ENCODE results near the gene IPO8.
"Not testable (repeated sequence)": the region's sequence is repeated elsewhere in the genome, so short reads cannot be mapped to it uniquely, and the experiment has no call there.

The IPO8 gene

DNA sequence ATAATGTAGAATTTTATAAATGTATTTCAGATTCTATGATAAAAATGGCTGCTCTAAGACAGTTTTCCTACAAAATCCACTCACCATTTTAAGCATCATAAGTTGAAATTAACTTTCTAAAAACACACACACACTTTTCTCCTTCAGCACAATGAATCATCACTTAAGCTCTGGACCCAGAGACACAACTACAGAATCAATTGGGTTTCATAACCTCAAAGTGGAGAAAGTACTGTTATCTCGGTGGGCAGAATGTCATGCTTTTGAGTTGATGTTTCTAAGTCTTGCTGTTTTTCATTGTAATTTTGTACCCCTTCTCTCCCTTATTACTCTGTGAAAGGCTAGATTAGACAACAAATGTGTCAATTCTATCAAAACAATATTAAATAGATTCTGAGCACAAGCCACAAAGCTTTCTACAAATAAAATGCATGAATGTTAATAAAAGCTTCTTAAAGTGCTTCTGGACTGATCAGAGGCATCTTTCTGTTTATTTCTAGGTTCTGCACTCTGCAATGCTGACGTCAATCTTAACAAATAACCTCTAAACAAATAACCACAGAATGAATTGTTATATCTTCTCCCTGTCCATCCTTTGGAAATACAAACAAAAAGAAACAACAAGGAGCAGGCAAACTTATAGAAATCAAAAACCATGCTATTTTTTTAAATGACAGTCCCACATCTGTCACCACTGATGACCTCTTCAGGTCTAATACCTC lies 8.2 kb downstream of the IPO8 start:
- peak; percentile 61 for DNase-seq

DNA sequence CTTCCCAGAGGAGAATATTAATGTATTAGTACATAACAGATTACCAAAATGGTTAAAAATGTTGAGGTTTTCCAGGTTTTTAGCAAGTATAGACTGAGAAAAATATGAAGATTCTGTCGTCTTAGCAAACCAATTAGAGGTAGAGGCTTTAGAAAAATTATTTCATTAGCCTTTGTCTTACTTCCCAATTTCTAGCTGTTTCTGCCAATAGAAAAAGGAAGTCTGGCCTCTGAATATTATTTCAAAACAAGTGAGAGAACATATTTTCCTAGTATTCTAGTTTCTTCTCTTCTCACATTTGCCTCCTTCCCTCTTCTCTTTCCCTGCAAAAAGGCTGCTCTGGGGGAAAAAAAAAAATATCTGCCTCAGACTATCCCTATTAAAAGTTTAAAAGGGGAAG lies 16.4 kb downstream of the IPO8 start:
- DNase-seq = no peak

GRCh38 chr12:30678221-30678620 lies 17.4 kb downstream of the IPO8 start:
- no peak for DNase-seq

DNA sequence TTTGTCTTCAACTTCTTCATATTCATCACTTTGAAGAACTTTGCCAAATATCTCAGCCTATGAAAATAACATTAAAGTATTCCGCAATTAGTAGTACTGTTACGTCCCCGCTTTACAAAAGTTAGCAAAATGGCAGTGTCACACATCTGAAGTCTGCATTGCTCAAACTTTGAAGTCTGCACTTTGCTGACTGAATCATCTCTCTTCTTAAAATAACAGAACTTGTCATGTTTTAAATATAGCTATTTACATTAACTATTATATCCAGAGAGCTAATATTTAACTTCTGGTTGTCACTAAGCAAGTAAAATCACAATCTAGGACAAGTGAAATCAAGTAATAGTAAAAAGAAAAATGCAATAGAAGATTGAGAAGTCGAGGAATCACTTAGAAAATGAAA lies 34.5 kb downstream of the IPO8 start:
- DNase-seq = no peak

GRCh38 chr12:30652034-30652696 lies 43.5 kb downstream of the IPO8 start:
- DNase-seq = no peak

DNA sequence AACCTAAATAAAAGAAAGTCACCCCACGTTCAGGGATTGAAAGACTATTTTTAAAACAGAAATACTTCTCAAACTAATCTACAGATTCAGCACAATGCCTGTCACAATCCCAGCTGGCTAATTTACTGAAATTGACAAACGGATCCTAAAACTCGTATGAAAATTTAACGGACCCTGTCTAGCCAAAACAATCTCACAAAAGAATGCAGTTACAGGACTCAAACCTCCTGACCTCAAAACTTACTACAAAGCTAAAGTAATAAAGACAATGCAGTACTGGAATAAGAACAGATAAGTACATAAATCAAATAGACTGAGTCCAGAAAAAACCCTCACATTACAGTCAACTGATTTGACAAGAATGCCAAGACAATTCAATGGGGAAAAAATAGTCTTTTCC lies 48.8 kb downstream of the IPO8 start:
- no peak for DNase-seq

- no peak for DNase-seq
These were observed 52.3 kb downstream of the IPO8 start for GRCh38 chr12:30643366-30643765.

DNA sequence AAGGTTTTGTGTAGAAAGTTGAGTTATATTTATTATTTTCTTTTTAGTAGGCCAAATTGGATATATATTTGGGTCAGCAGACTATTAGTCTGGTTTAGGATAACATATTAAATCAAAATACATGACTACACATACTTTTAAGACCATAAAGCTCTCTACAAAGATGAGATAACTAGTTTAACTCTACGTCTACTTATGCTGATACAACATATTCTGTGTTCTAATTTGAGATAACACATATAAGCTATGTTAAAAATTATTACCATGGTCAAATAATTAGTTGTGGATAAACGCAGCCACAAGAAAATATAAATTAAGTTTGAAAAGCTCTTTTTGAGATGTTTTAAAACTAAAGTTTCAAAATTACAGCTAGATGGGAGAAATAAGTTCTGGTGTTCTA lies 55.3 kb downstream of the IPO8 start:
- DNase-seq = no peak

DNA sequence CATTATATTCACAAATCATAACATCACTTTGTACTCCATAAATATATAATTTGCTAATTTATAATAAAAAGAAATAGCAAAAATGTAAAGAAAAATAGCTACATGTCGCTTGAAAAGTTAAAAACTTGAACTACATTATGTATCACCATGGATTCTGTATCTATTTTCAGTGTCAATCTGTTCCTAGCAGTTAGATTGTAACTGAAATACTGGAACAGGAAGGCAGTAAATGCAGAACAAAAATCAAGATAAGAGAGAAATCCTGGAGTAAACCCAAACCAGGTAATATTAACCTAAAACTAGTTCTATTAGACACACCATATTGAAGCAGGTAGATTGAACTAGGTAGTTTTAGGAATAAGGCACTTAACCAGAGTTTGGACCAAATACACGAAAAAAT lies 60.3 kb downstream of the IPO8 start:
- no peak for DNase-seq

DNA sequence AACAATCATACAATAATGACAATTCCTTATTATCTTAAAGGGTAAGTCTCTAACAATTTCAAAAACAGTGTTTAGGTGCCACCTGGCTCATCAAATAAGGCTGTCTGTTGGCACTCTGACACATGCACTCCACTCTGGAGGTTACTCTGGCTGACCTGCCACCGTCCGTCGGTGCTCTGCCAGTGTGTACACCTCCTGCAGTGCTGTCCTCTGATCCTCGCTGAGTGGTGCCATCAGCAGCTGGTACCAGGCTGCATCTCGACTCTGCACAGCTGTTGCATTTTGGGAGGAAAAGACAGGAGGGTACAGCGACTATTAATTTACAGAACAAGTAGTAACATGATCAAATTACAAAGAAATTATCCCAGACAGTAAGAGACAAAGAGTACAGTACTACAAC lies 63.9 kb downstream of the IPO8 start:
- DNase-seq = no peak

DNA sequence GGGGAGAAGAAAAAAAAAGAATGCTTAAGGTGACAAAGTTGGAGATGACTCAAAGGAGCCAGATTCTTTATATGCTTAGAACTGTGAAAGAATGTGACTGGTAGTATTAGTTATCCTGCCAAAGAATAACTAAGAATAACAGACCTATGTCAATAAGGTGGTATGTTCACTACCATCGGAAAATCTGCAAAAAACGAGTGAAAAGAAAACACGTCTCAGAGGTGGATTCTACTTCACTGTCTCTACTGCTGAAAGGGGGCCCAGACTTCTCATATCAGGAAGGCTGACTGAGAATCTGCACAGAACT lies 64.7 kb downstream of the IPO8 start:
- no peak for DNase-seq

GRCh38 chr12:30630076-30630978 lies 65.3 kb downstream of the IPO8 start:
- DNase-seq = no peak

DNA sequence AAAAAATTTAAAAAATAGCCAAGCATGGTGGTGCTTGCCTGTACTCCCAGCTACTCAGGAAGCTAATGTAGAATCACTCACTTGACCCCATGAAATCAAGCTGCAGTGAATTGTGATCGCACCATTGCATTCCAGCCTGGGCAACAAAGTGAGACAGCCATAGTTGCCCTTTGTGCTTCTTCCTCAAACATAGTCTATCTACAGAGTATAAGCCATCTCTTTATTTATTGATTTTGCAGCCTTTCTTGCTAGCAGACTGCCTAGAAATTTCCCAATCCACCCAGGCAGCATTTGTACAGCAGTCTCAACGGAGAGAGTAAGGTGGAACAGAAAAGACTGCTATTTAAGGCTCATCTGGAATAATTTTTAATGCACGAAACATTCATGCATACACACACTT lies 68.8 kb downstream of the IPO8 start:
- DNase-seq = no peak

DNA sequence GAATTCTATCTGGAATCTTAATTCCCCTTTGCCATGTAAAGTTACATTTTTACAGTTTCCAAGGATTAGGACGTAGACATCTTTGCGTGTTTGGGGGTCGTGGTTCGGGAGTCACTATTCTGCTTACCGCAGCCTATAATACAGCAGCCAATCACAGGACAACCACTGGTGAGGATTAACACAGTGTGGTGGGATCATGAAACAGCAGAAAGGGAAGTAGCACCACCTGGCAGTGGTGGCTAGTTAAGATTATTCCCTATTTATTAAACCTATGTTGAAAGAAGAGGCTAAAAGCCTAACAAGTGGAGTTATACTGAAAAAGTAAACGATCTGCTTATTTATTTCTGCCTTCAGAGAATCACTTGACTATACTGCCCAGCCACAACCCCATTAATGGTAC lies 71.7 kb downstream of the IPO8 start:
- peak; percentile 39 for DNase-seq

- DNase-seq = peak; percentile 17
These were observed 73.2 kb downstream of the IPO8 start for GRCh38 chr12:30622509-30622908.

DNA sequence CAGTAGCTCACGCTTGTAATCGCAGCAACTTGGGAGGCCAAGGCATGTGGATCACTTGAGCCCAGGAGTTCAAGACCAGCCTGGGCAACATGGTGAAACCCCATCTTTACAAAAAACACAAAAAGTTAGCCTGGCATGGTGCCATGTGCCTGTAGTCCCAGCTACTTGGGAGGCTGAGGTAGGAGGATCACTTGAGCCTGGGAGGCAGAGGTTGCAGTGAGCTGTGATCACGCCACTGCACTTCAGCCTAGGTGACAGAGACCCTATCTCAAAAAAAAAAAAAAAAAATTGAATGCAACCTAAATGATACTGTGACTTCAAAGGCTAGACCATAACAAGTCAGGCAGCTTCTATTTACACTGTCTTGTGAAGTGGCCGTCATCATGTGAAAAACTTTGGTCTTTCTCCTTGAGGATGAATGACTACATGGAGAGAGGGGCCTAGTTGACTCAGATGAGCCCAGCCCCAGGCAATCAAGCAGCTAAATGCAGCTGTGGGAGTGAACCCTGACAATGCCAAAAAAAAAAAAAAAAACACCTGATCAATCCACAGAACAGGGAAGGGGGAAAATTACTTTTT lies 73.9 kb downstream of the IPO8 start:
- not testable (repeated sequence) for DNase-seq

- peak; percentile 85 for DNase-seq
These were observed 78.2 kb downstream of the IPO8 start for GRCh38 chr12:30617346-30618016.

- peak; percentile 39 for DNase-seq
These were observed 81.6 kb downstream of the IPO8 start for GRCh38 chr12:30614031-30614430.

DNA sequence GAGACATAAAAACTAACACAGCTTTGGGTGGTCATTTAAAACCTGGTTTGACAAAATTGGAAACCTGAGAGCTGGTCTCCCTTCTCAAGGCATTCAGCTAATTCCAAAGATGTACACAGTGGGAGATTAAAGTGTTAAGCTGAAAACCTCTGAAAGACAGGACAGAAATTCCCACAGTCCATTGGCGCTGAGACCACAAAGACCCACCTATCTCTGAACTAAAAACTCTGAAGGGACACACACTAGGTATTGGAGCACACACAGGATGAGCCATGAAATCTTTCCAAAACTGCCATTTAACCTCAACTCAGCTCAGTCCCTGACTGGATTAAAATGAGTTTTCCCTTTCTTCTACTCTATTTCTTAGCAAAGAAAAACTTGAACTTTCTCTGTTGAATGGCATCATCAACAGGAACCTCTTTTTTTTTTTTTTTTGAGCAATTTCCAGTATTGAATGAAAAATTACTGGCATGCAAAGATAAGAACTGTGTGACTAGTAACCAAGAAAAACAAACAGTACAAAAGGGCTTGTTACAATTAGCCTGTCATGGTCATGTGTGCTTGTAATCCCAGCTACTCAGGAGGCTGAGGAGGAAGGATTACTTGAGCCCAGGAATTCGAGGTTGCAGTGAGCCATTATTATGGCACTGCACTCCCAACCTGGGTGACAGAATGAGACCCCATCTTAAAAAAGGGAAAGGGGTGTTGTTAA lies 82.4 kb downstream of the IPO8 start:
- DNase-seq = peak; percentile 84

DNA sequence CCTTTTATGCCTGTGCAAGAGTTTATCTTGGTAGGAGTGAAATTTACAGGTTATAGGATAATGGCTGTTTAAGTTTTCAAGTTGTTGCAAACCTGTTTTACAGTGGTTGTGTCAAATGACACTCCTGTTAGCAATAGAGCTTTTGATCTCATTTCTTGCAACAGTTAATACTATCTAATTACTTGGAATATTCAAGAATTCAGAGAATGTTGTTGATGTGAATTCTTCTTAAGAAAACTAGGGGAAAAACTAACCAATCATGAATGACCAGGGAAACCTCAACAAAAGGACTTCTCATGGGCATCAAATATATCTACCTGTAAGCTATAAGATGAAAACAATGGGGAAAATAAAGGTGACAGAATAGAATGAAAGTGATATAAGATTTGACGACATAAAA lies 85.0 kb downstream of the IPO8 start:
- no peak for DNase-seq

GRCh38 chr12:30609819-30610218 lies 85.8 kb downstream of the IPO8 start:
- not testable (repeated sequence) for DNase-seq

- not testable (repeated sequence) for DNase-seq
These were observed 91.4 kb downstream of the IPO8 start for GRCh38 chr12:30604302-30604701.
